Activated CD4-positive, alpha-beta T cell treated with anti-CD3 and anti-CD28 coated beads, Interleukin-2, amount 10 ng/mL, durations not matched to agents 24 days and 14 days (primary cell): ENCODE results near the gene CALCOCO1. TPM values are rescaled to one million over a fixed set of nuclear protein-coding genes. Genes with fewer than 3 reads are reported as not detected.
A peak's percentile ranks its signal among the peaks of the same experiment; 100 is the strongest.
"Not testable (repeated sequence)": the region's sequence is repeated elsewhere in the genome, so short reads cannot be mapped to it uniquely, and the experiment has no call there.

Experiments used
- DNase-seq: peaks from one replicate; pipeline ENCODE4 v3.0.0; 2022
- H3K27ac Mint-ChIP-seq: one replicate; pipeline ENCODE4 v1.8.0; 2022; ENCODE audit warnings: mild to moderate bottlenecking, mixed read lengths
- H3K27me3 Mint-ChIP-seq: one replicate; pipeline ENCODE4 v1.8.0; 2022; ENCODE audit warnings: mixed read lengths
- H3K36me3 Mint-ChIP-seq: one replicate; pipeline ENCODE4 v1.8.0; 2022; ENCODE audit warnings: low read depth, mild to moderate bottlenecking, mixed read lengths
- H3K4me1 Mint-ChIP-seq: one replicate; pipeline ENCODE4 v1.8.0; 2021; ENCODE audit warnings: mixed read lengths
- H3K4me3 Mint-ChIP-seq: one replicate; pipeline ENCODE4 v1.8.0; 2022; ENCODE audit warnings: mild to moderate bottlenecking, moderate library complexity, mixed read lengths
- H3K9me3 Mint-ChIP-seq: one replicate; pipeline ENCODE4 v1.8.0; 2021; ENCODE audit warnings: mixed read lengths
- intact Hi-C: fragments of 100-400 bp; cut with micrococcal nuclease; formaldehyde crosslinking; loops from one replicate; pipeline ENCODE4 v1.15.1; 2023
- total RNA-seq: library from RNA; stranded (reverse); gene quantifications from 2 replicates; pipeline ENCODE4 v1.2.3, GENCODE V29; 2022

Gene CALCOCO1
- total RNA-seq, 1 donor from 2014 or later: 15.2 TPM

GRCh38 chr12:53735556-53735955 lies 8.3 kb upstream of the CALCOCO1 start:
- Mint-ChIP-seq H3K27me3 (peaks cover 58% of the 10 kb centered on the region), H3K27ac (no peak overlapping the region), H3K9me3 (no peaks in the 10 kb centered on the region), H3K36me3 (peaks cover 2% of the 10 kb centered on the region), H3K4me3 (no peak overlapping the region), H3K4me1 (peaks cover 15% of the 10 kb centered on the region)
- no peak for DNase-seq
- intact Hi-C loops: no loop called here

- intact Hi-C loops: no loop called here
- Mint-ChIP-seq H3K9me3 (no peaks in the 10 kb centered on the region), H3K36me3 (peaks cover 2% of the 10 kb centered on the region), H3K4me3 (no peak overlapping the region), H3K27me3 (peaks cover 54% of the 10 kb centered on the region), H3K4me1 (peaks cover 13% of the 10 kb centered on the region), H3K27ac (no peak overlapping the region)
- DNase-seq: no peak
Measured at GRCh38 chr12:53734425-53734824, 7.2 kb upstream of the CALCOCO1 start.

GRCh38 chr12:53733807-53734200 lies 6.6 kb upstream of the CALCOCO1 start:
- H3K4me1 Mint-ChIP-seq: peaks cover 8% of the 10 kb centered on the region
- DNase-seq: no peak
- peaks cover 48% of the 10 kb centered on the region for H3K27me3 Mint-ChIP-seq
- H3K36me3 Mint-ChIP-seq: peaks cover under 1% of the 10 kb centered on the region
- intact Hi-C loops: no loop called here
- no peak overlapping the region for H3K4me3 Mint-ChIP-seq
- H3K27ac Mint-ChIP-seq: no peak overlapping the region
- no peaks in the 10 kb centered on the region for H3K9me3 Mint-ChIP-seq

GRCh38 chr12:53733051-53733806 lies 6.0 kb upstream of the CALCOCO1 start:
- Mint-ChIP-seq H3K36me3 (no peaks in the 10 kb centered on the region), H3K4me3 (no peak overlapping the region), H3K27me3 (peaks cover 44% of the 10 kb centered on the region), H3K9me3 (no peaks in the 10 kb centered on the region), H3K4me1 (peaks cover 6% of the 10 kb centered on the region), H3K27ac (no peak overlapping the region)
- intact Hi-C loops: no loop called here
- DNase-seq: no peak

GRCh38 chr12:53729644-53730043 lies 2.4 kb upstream of the CALCOCO1 start:
- intact Hi-C loops: no loop called here
- H3K9me3 Mint-ChIP-seq: no peaks in the 10 kb centered on the region
- H3K27ac Mint-ChIP-seq: no peak overlapping the region
- peaks cover 12% of the 10 kb centered on the region for H3K27me3 Mint-ChIP-seq
- H3K4me1 Mint-ChIP-seq: peaks cover 25% of the 10 kb centered on the region
- H3K36me3 Mint-ChIP-seq: peaks cover under 1% of the 10 kb centered on the region
- DNase-seq: no peak
- no peak overlapping the region for H3K4me3 Mint-ChIP-seq

GRCh38 chr12:53728206-53728605 lies 954 bp upstream of the CALCOCO1 start:
- Mint-ChIP-seq H3K36me3 (peaks cover 11% of the 10 kb centered on the region), H3K4me1 (peaks cover 21% of the 10 kb centered on the region), H3K27ac (peak overlapping the region; percentile 90), H3K27me3 (peaks cover 7% of the 10 kb centered on the region), H3K9me3 (no peaks in the 10 kb centered on the region), H3K4me3 (peak overlapping the region; percentile 95)
- intact Hi-C loops: no loop called here
- no peak for DNase-seq

- Mint-ChIP-seq H3K9me3 (no peaks in the 10 kb centered on the region), H3K27me3 (peaks cover 2% of the 10 kb centered on the region), H3K27ac (peak overlapping the region; percentile 90), H3K4me3 (peak overlapping the region; percentile 95), H3K36me3 (peaks cover 15% of the 10 kb centered on the region), H3K4me1 (peaks cover 26% of the 10 kb centered on the region)
- DNase-seq: no peak
- intact Hi-C loops: loop anchor here (1.0 to 2.0 kb wide), 5 partner anchors 11 to 462 kb away; partner anchors contain the start of genes ATP5MC2 and TARBP2
Measured at GRCh38 chr12:53726946-53727309, 324 bp downstream of the CALCOCO1 start.

GRCh38 chr12:53726341-53726740 lies 911 bp downstream of the CALCOCO1 start:
- intact Hi-C loops: loop anchor here (2.0 kb wide), 1 partner anchor 226 kb away; the partner anchor contains the start of gene TARBP2
- DNase-seq: peak; percentile 70
- Mint-ChIP-seq H3K36me3 (peaks cover 20% of the 10 kb centered on the region), H3K9me3 (no peaks in the 10 kb centered on the region), H3K27ac (peak overlapping the region; percentile 46), H3K4me3 (peak overlapping the region; percentile 95), H3K4me1 (peaks cover 26% of the 10 kb centered on the region), H3K27me3 (peaks cover 2% of the 10 kb centered on the region)

- Mint-ChIP-seq H3K4me3 (peak overlapping the region; percentile 95), H3K27me3 (no peaks in the 10 kb centered on the region), H3K27ac (no peak overlapping the region), H3K9me3 (no peaks in the 10 kb centered on the region), H3K36me3 (peaks cover 25% of the 10 kb centered on the region), H3K4me1 (peaks cover 26% of the 10 kb centered on the region)
- intact Hi-C loops: loop anchor here (2.0 kb wide), 1 partner anchor 225 kb away; the partner anchor contains the start of gene TARBP2
- DNase-seq: no peak
Measured at GRCh38 chr12:53725824-53726223, 1.4 kb downstream of the CALCOCO1 start.

GRCh38 chr12:53722450-53723041 lies 4.7 kb downstream of the CALCOCO1 start:
- DNase-seq: no peak
- H3K4me1 Mint-ChIP-seq: peaks cover 23% of the 10 kb centered on the region
- H3K27ac Mint-ChIP-seq: no peak overlapping the region
- no peaks in the 10 kb centered on the region for H3K9me3 Mint-ChIP-seq
- H3K36me3 Mint-ChIP-seq: peaks cover 36% of the 10 kb centered on the region
- no peaks in the 10 kb centered on the region for H3K27me3 Mint-ChIP-seq
- intact Hi-C loops: no loop called here
- no peak overlapping the region for H3K4me3 Mint-ChIP-seq

GRCh38 chr12:53720946-53721345 lies 6.3 kb downstream of the CALCOCO1 start:
- Mint-ChIP-seq H3K4me1 (peaks cover 11% of the 10 kb centered on the region), H3K4me3 (no peak overlapping the region), H3K27ac (no peak overlapping the region), H3K9me3 (no peaks in the 10 kb centered on the region), H3K27me3 (no peaks in the 10 kb centered on the region), H3K36me3 (peaks cover 42% of the 10 kb centered on the region)
- DNase-seq: no peak
- intact Hi-C loops: no loop called here

GRCh38 chr12:53719649-53720048 lies 7.6 kb downstream of the CALCOCO1 start:
- H3K27ac Mint-ChIP-seq: no peak overlapping the region
- intact Hi-C loops: no loop called here
- H3K4me3 Mint-ChIP-seq: no peak overlapping the region
- peaks cover 42% of the 10 kb centered on the region for H3K36me3 Mint-ChIP-seq
- DNase-seq: no peak
- peaks cover 6% of the 10 kb centered on the region for H3K4me1 Mint-ChIP-seq
- no peaks in the 10 kb centered on the region for H3K9me3 Mint-ChIP-seq
- no peaks in the 10 kb centered on the region for H3K27me3 Mint-ChIP-seq

GRCh38 chr12:53718567-53718966 lies 8.7 kb downstream of the CALCOCO1 start:
- intact Hi-C loops, H3K27ac Mint-ChIP-seq, DNase-seq, H3K27me3 Mint-ChIP-seq, H3K4me3 Mint-ChIP-seq, H3K4me1 Mint-ChIP-seq, H3K9me3 Mint-ChIP-seq: not testable (repeated sequence)
- peaks cover 34% of the 10 kb centered on the region for H3K36me3 Mint-ChIP-seq

- no peak overlapping the region for H3K4me3 Mint-ChIP-seq
- no peaks in the 10 kb centered on the region for H3K9me3 Mint-ChIP-seq
- no peak for DNase-seq
- no peaks in the 10 kb centered on the region for H3K27me3 Mint-ChIP-seq
- H3K36me3 Mint-ChIP-seq: peaks cover 30% of the 10 kb centered on the region
- intact Hi-C loops: no loop called here
- no peak overlapping the region for H3K27ac Mint-ChIP-seq
- no peaks in the 10 kb centered on the region for H3K4me1 Mint-ChIP-seq
Measured at GRCh38 chr12:53717319-53717718, 9.9 kb downstream of the CALCOCO1 start.
